Measurements from ENCODE around the gene AFAP1.

The AFAP1 gene

DNA sequence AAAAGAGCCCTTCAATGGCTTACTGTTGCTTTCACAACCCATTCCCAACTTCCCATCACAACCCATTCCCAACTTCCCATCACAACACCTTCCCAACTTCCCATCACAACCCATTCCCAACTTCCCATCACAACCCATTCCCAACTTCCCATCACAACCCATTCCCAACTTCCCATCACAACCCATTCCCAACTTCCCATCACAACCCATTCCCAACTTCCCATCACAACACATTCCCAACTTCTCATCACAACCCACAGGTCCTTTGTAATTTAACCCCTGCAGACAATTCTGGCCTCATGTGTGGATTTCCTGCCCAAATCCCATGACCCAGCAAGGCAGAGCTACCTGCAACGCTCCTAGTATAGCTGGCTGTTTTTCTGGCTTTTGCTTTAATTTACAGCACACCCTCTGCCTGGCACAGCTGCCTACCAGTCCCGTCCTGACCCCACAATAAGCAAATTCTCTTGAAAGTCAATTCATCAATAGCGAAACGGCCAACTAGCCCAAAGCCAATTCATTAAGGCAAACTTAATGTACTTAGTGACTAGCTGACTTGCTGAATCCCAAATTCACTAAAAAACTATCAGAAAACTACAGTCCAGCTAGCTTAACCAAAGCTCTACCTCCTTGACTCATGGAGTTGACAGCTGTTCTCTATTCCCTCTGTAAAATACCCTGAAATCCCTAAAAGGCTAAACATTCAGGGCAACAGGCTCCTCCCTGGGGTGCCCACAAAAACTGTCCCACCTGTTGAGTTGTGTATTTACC is 75.6 kb downstream of the AFAP1 start:
- no peak for DNase-seq (ENCODE audit: low read depth in 2 of 2)

DNA sequence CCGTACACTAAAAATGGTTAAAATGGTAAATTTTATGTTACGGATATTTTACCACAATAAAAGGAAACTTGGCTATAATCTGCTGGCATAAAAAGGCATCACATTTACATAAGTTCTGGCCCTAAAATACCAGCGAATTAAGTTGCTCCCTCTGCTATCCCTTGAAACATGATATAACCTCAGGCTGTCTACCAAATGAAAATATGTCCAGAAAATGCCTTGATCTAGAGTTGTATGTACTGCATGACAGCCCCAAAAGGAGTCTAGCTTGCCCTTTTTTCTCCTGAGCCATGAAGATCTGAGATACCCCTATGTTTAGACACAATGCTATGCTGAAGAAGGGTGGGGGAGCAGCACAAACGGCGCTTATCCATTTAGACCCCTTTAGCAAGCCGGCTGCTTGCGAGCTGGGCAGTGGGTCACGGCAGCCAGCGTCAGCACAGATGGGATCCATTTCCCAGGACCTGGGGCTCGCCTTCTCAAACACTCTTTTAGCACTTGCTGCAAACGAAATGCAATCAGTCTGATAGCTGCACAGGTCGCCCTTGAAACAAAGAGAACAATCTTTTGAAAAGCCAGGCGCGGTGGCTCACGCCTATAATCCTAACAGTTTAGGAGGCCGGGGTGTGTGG is 77.0 kb downstream of the AFAP1 start:
- DNase-seq (ENCODE audit: low read depth in 2 of 2) = no peak

DNA sequence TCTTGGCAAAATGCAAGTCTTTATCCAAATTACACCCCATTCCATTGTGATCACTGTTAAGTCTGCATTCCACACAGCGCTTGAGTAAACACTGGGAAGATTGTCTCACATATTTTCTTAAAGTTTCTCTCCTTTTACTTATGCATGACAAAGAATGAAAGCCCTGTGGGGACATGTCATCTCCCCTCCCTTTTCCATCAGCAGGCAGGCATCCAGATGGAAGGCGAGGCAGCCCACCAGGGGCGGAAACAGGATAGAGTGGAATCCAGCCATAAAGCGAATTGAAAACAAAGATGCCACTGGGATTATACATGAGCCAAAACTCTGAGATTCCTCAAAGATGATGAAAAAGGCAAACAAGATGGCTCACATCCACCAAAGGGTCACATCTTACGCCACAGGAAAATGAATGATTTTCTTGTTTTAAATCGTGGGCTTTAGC is 78.2 kb downstream of the AFAP1 start:
- peak; percentile 96 for DNase-seq (ENCODE audit: low read depth in 2 of 2)

DNA sequence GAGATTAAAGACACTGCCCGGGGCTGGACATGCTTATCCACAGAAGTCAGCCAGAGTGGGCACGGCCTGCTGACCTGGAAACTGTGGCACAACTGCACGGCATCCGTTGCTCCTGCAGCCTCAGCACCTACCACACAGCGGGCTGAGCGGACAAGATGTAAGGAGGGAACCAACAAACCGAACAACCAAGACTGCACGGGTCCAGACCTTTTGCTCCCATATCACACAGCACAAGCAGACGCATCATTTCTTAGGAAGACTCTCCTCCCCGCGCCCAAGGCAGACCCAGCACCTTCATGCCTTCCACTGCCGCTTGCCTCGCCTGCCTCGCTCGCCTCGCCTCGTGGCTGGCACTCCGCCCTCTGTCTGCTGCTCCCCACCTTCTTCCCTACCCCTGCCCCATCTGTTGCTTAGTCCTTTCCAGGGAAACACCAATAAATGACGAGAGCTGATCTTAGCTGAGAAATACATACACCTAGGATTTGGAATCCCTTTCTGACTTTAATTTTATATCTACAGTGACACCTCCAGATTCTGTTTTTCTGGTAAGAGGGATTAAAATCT is 79.0 kb downstream of the AFAP1 start:
- no peak for DNase-seq (ENCODE audit: low read depth in 2 of 2)

DNA sequence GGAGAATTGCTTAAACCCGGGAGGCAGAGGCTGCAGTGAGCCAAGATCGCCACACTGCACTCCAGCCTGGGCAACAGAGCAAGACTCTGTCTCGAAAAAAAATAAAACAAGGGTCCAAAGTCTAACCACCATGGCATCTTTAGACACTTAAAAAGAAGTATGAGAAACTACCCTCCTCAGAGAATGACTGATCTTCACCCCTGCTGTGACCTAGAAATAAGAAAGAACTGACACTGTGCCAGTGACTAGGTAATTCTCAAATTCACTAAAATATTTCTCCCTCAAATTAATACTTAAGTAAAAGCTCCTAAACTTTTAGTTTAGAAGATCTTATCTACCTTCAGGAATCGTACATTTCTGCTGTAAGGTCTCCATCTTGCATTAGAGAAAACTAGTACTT is 80.3 kb downstream of the AFAP1 start:
- no peak for DNase-seq (ENCODE audit: low read depth in 2 of 2)

DNA sequence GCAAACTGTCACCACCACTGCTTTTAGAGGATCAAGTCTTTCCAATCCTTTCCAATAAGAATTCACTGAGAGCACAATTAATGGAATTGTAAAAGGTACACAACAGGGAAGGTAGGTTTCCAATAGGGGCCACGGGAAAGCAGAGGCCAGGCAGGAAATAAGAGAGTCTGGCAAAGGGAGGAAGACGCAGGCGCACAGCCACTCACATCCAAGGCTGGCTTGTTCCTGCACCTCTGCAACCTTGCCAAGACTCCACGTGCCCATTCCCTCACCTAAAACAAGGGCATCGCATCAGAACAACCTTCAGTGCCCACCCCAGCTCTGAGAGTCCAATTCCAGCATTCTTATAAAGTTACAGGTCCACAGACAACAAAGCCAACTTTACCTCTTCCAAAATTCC is 81.2 kb downstream of the AFAP1 start:
- no peak for DNase-seq (ENCODE audit: low read depth in 2 of 2)

DNA sequence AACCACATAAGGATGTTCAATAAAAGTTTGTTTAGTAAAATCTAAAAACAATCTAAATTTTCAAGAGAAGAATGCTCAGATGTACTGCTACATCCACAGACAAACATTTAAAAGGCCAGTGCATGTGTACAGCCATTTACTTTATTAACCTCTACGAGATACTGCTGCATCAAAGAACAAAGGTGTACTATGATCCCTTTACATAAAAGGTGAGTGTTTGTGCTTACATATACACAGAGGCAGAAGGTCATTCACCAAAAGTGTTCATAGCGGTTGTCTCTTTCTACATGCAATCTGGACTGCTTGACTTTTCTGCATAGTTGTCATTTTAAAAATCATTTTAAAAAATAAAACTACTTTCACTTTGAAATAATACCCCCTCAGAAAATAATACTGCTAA is 81.7 kb downstream of the AFAP1 start:
- DNase-seq (ENCODE audit: low read depth in 2 of 2) = no peak

DNA sequence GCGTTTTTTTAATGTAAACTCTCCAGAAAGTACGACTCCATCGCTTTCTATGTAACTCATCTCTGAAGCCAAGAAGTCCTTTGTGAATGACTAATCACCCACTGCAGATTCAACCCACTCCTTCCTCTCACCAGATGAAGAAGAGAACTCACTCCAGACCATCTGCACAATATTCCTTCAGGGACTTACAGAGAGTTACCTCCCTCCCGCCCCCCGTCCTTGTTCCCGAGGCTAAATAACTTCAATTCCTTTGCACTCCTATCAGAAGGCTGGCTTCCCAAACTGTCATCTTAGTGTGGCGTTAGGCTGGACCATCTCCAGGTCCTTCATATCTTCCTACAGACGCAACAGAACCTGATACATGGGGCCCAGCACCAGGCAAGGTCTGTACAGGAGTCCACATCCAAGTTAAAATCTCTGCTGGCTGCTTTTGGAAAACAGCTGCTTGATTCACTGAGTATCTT is 82.4 kb downstream of the AFAP1 start:
- peak; percentile 85 to 86 for DNase-seq (ENCODE audit: low read depth in 2 of 2)

DNA sequence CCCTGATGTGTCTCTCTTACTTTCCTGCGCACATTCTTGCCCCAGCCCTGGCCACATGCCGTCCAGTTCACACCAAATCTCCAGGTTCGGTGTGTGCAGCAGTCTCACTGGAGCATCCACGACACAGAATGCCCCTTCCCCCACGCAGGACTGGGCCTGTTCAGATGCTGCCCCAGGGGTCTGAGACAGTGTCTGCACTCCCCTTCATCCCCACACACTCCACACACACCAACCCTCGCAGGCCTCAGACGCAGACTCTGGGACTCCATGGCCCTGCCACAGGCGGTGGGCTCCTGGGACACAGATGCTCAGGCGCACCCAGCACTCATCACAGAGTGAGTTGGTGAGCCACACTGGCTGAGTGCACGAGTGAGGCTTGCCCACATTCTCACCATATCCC is 83.9 kb downstream of the AFAP1 start:
- no peak for DNase-seq (ENCODE audit: low read depth in 2 of 2)

DNA sequence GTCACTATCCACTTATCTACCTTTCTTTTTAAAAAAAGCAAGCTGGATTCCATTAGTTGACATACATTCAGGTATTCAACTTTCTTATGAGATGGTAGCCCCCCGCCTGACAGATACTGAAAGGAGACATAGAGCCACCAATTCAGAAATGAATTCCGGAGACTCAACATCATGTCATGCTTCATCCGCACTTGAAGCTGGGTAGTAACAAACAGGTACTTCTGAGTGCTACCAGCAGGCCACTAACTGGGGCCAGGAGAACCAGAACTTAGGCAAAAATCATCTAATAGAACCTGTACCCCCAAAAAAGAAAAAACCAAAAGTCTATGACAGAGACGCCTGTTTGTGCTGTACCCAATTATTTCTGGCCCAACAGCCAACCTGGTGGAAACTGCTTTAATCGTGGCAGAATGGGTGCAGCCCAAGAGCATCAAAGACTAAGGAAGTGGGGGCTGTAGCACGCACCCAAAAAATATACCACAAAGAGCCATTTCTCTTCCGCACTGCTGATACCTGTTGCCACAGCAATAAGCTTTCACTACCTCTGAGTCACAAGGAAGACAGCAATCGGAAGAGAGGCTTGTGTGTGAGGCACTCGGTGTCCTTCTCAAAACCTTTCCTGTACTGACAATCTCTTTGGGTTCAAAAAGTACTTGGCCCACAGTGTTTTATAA is 84.8 kb downstream of the AFAP1 start:
- DNase-seq (ENCODE audit: low read depth in 2 of 2) = no peak

DNA sequence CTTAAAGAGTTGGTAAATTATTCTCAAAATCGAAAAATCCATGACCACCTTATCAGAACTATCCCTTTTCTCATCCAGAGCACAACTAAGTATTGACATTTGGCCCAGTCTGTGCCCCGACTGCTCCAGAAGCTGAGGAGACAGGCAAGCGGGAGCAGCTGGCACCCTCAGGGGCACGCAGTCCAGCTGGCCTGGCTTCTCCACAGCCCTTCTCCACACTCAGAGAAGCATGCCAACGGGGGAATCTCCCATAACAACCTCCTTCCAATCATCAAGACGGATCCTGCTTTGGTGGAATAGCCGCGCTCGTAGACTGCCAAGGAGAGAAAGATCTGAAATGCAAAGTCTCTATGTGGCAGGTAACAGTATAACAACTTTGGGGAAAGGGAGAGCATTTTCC is 85.4 kb downstream of the AFAP1 start:
- DNase-seq (ENCODE audit: low read depth in 2 of 2) = no peak

DNA sequence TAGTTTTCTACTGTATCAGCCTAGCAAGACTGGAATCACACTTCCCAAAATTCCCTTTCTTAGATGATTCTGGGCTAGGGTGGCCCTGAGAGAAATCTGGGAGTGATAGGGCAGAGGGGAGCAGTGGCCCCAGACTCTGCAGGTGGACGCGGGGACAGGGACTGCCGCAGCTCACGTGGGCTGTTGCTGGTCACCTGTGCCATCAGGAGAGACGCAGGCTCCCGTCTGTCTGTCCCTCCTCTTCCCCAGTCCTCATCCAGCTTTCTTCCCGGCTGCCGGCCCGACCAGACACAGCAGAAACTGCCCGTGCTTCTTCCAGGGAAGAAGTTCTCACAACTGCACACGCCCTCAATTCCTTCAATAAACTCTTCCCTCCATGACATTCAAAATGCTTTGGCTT is 86.4 kb downstream of the AFAP1 start:
- no peak for DNase-seq (ENCODE audit: low read depth in 2 of 2)

DNA sequence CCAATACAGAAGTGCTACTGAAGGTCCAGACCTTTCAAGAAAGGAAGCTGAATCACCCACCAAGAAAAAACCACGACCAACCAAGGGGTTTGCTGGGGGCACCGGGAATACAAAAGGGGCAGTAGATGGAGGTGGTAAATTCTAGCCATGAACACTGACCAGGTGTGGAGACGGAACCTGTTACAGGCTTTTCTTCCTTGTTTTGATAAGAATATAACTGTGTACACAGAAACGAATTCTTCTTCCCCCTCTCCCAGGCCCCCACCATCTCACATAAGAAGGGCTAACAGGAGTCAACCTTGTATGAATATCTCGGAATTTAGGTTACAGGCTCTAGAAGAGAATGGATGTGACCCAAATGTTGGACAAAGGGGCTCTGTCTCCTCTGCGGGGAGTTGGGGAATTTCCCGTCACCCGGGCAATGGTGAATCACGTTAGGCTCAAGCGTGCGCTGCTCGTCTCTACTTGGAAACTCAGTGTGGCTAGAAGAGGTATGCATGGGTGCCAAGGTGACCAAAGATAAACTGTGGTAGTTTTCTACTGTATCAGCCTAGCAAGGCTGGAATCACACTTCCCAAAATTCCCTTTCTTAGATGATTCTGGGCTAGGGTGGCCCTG is 87.0 kb downstream of the AFAP1 start:
- DNase-seq (ENCODE audit: low read depth in 2 of 2) = no peak

DNA sequence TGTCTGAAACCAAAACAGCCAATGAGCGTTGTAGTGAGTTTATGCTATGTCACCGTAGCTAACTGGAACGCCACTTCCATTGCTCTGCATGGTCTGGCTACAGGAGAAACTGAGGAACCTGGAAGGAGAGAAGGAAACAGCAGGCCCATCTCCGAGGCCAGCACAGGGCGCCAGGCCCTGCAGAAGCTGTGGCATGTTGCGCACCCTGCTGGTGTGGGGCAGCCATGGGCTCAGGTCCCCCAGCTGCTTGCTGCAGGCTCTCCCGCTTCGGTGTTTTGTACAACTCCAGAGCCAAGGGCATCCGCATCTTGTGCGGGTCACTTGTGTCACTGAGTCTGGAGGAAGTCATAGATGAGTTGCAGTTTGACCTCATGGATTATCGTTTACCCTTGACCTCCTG is 89.2 kb downstream of the AFAP1 start:
- DNase-seq (ENCODE audit: low read depth in 2 of 2) = no peak

DNA sequence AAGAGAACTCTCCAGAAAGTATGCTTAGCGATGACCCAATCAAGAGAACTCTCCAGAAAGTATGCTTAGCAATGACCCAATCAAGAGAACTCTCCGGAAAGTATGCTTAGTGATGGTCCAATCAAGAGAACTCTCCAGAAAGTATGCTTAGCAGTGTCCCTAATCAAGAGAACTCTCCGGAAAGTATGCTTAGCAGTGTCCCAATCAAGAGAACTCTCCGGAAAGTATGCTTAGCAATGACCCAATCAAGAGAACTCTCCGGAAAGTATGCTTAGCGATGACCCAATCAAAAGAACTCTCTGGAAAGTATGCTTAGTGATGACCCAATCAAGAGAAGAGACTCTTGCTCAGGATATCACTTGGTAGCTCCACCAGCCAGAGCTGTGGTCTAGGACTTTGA is 92.5 kb downstream of the AFAP1 start:
- no peak for DNase-seq (ENCODE audit: low read depth in 2 of 2)

DNA sequence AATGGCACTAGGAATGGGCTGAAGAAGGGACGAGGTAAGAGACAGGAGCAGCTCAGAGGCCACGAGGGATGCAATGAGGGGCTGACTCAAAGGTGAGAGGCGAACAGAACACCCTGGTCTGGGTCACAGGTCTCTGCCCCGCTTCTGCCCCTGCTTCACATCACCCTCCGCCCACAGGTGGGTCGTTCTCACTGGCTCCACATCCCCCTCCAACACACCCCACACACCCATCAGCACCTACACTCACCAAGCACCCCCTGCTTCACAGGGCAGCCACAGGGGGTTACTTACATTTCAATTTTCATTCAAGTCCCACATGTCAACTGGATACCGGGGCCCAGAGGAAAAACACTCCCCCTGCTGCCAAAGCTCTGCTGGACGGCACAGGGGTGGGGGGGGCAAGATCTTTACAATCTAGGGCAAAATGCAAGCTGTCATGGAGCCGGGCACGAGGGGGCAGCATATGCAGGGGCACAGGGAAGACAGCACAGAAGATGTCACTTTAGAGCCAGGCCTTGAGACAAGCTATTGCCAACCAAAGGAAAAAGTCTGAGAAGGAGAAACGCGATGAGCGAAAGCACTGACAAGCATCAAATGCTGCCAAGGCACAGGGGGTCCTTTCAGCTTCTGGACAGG is 94.0 kb downstream of the AFAP1 start:
- no peak for DNase-seq (ENCODE audit: low read depth in 2 of 2)

DNA sequence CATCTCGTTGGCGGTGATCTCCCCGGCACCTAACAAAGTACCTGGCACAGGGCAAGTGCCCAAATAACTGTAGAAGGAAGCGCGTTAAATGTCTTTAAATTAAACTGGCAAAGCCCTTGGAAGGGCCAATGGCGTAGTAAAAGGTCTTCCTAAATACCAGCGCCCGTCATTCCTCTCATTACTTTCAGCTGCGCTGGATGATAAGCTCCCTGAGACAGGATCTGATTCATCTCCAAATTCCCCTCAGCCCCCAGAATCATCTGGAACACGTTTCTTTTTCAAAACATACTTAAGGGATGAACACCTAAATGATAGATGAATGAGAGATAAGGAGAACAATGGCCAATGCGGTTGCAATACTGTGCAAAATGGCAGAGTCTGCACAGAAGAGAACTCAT is 95.1 kb downstream of the AFAP1 start:
- DNase-seq (ENCODE audit: low read depth in 2 of 2) = peak; percentile 84 to 90

DNA sequence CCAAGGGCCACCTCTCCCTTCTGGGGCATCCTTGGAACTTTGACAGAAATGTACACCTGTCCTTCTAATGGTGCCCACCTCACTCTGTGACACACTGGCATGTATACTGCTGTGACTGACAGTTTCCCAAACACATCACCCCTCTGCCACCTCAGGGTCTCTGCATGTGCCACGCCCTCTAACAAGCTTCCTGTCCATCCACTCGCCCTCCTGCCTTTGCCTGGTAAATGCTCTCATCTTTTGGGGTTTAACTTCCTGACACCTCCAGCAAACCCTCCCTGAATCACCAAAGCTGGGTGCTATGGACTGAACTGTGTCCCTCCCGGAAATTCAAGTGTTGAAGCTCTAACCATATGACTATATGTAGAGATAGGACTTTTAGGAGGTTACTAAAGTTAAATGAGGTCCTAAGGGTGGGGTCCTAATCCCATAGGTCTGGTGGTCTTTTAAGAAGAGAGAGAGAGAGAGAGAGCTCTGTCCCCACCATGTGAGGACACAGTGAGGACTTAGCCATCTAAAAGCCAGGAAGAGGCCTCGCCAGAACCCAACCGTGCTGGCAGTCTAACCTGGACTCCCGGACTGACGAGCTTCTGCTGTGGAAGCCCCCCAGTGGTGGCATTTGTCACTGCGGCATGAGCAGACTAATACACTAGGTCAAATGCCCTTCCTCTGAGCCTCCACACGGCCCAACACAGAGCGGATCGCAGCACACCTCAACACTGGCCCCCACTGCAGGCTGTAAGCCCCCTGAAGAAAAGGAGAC is 95.6 kb downstream of the AFAP1 start:
- no peak for DNase-seq (ENCODE audit: low read depth in 2 of 2)

DNA sequence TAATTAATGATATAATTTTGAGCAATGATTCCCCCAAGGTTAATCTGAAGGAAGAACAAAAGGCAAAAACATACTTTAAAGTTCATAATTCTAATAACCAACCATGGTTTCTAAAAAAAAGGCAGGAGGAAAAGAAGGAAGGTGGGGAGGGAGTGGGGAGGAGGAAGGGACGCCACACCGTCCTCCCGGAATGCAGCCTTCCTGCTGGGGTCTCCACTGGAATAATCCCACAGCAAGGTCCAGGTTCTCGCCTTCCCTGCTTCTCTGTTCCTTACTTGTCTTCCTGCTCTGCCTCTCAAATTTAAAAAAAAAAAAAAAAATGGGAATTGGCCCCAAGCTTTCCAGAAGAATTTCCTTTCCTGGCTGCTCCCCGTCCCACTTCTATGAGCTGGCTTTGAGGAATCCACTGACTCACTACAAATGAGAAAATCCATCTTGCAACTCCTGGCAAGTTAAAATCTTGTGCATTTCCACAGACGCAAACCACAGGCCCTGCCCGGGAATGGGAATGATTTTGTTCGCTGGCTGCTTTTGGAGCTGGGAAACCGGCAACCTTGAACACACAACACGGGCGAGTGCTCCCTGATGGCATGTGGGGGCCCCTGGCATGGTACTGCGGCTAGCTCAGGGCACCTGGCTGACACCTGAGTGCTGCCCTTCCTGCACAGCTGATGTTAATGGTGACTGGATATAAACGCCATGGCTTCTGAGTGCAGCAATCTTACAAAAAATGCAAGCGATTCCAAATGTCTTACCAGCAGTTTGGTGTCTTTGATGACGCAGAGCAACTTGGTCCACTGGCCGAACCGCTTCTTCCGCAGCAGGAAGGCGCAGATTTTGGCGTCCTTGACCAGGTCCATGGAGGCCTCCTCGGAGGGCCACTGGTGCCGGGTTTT is 97.0 kb downstream of the AFAP1 start:
- DNase-seq (ENCODE audit: low read depth in 2 of 2) = peak; percentile 98

DNA sequence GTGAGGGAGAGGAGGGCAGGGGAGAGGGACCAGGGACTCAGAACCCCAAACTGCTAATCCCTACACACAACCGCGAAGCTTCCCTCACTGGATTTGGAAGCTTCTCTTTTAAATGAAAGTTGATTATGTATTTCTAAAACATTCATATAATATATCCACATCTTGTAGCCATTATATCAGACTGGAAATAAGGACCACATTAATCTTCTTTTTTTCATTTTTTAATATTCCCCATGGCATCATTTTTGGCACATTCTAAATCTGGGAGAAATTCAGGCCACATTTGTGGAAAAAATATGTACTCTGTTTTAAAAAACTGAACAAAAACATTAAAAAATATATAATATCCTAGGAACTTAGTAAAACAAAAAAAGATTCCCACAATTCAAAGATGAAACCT is 97.8 kb downstream of the AFAP1 start:
- no peak for DNase-seq (ENCODE audit: low read depth in 2 of 2)
